Panc1 (cell line): Measurements from ENCODE around the gene VCP. TPM values are rescaled to one million over a fixed set of nuclear protein-coding genes. Genes with fewer than 3 reads are reported as not detected.

Experiments used
- ATAC-seq: fragments of 200-7000 bp; cut with Tn5 transposase; 2 replicates; pipeline ENCODE4 v1.9.1; 2020; ENCODE audit warnings: mild to moderate bottlenecking, moderate library complexity
- BruUV-seq: library from RNA; stranded (reverse); fragments of 400-500 nt; replicated peaks from 2 replicates; lab custom pipeline; 2021; lab: Mats Ljungman, UMichigan
- CTCF ChIA-PET: fragments of 300-600 bp; sonication (Branson Sonifier 250); formaldehyde crosslinking; loops from one replicate; lab custom pipeline; 2022; ENCODE audit warnings: antibody characterized with exemption; lab: Charles Lee
- POLR2A ChIA-PET: fragments of 300-600 bp; sonication (Branson Sonifier 250); formaldehyde crosslinking; loops from one replicate; lab custom pipeline; 2022; ENCODE audit warnings: antibody characterized with exemption; lab: Charles Lee
- DNase-seq: peaks from one replicate; pipeline ENCODE4 v3.0.0-alpha.2; 2010; ENCODE audit warnings: low read depth, low spot score
- H3K27ac ChIP-seq: 2 replicates; pipeline ENCODE4 v1.5.1; 2011; ENCODE audit warnings: mild to moderate bottlenecking, low read length, inconsistent platforms
- H3K27me3 ChIP-seq: fragments of 200-500 bp; sonication (Bioruptor generic); 2 replicates; pipeline ENCODE4 v1.6.0; 2014; ENCODE audit warnings: low read length, inconsistent platforms; ENCODE audit not compliant: control insufficient read depth, insufficient read depth
- H3K36me3 ChIP-seq: fragments of 200-500 bp; sonication (Bioruptor generic); 2 replicates; pipeline ENCODE4 v1.5.1; 2014; ENCODE audit warnings: inconsistent platforms, mild to moderate bottlenecking, low read length, moderate library complexity; ENCODE audit not compliant: control insufficient read depth, insufficient read depth
- H3K4me1 ChIP-seq: 2 replicates; pipeline ENCODE4 v1.5.1; 2011; ENCODE audit warnings: inconsistent platforms, mild to moderate bottlenecking, low read length, moderate library complexity; ENCODE audit not compliant: control insufficient read depth, insufficient read depth
- H3K4me3 ChIP-seq, 2 experiments: 2 replicates each; pipeline ENCODE4 v1.5.1; 2011 to 2012; ENCODE audit warnings: low read depth in 2 of 2, low read length in 2 of 2, mild to moderate bottlenecking in 2 of 2, inconsistent platforms in 1 of 2, moderate library complexity in 1 of 2
- H3K9me3 ChIP-seq: fragments of 200-500 bp; sonication (Bioruptor generic); 2 replicates; pipeline ENCODE4 v1.5.1; 2014; ENCODE audit warnings: low read depth, mild to moderate bottlenecking, inconsistent platforms, low read length, moderate library complexity; ENCODE audit not compliant: control insufficient read depth, insufficient read depth
- CTCF ChIP-seq: fragments of 450-650 bp; IDR thresholded peaks from 2 replicates; pipeline ENCODE4 v1.5.1; 2017; ENCODE audit warnings: mild to moderate bottlenecking
- POLR2AphosphoS5 ChIP-seq: IDR thresholded peaks from 2 replicates; pipeline ENCODE4 v1.6.1; 2012; ENCODE audit warnings: mild to moderate bottlenecking, low read depth, low read length, moderate library complexity
- REST ChIP-seq, 2 experiments: IDR thresholded peaks; 2 replicates each; pipeline ENCODE4 v1.6.1; 2011 to 2012; ENCODE audit warnings: low read depth in 2 of 2, control low read depth in 1 of 2, low read length in 1 of 2, mild to moderate bottlenecking in 1 of 2, moderate library complexity in 1 of 2; ENCODE audit not compliant: insufficient read depth in 1 of 2
- SIN3A ChIP-seq: IDR thresholded peaks from 2 replicates; pipeline ENCODE4 v1.6.1; 2012; ENCODE audit warnings: low read depth, mild to moderate bottlenecking, low read length, moderate library complexity, borderline replicate concordance; ENCODE audit not compliant: insufficient read depth
- TCF7L2 ChIP-seq: IDR thresholded peaks from 2 replicates; pipeline ENCODE4 v1.6.1; 2011; ENCODE audit warnings: mild to moderate bottlenecking, low read depth, low read length, inconsistent platforms
- in situ Hi-C: cut with HindIII; loops from 2 replicates; pipeline ENCODE4 v1.10.0; 2016; ENCODE audit warnings: low sequenced_read_pairs, low pct_unique_long_range_greater_than_20kb
- intact Hi-C: fragments of 100-400 bp; cut with micrococcal nuclease; formaldehyde crosslinking; loops from one replicate; pipeline ENCODE4 v1.10.0; 2022; ENCODE audit not compliant: unreplicated experiment
- total RNA-seq: library from RNA; stranded (reverse); gene quantifications from one replicate; pipeline ENCODE4 v1.2.1, GENCODE V29; 2021; ENCODE audit not compliant: unreplicated experiment

Gene VCP
- total RNA-seq, 1 experiment from 2014 or later: 472 TPM

GRCh38 chr9:35074791-35075190 is 2.4 kb upstream of the VCP start:
- no peaks in the 10 kb centered on the region for H3K9me3 ChIP-seq
- ATAC-seq: no peak
- CTCF ChIA-PET: no interaction called here
- no peak for DNase-seq
- intact Hi-C loops (no loop called here), in situ Hi-C loops (no loop called here)
- POLR2A ChIA-PET: no interaction called here
- H3K4me1 ChIP-seq: peaks cover 19% of the 10 kb centered on the region
- TF ChIP-seq POLR2AphosphoS5 (no peak), TCF7L2 (no peak), SIN3A (no peak), CTCF (no peak)
- BruUV-seq: no TSS peak
- H3K36me3 ChIP-seq: no peaks in the 10 kb centered on the region; the same call in none of the 2 replicates
- no peak overlapping the region for H3K4me3 ChIP-seq
- no peak overlapping the region for H3K27ac ChIP-seq
- H3K27me3 ChIP-seq: no peaks in the 10 kb centered on the region

- Histone ChIP-seq H3K36me3 (no peaks in the 10 kb centered on the region; the same call in none of the 2 replicates), H3K4me3 (no peak overlapping the region), H3K27ac (no peak overlapping the region), H3K9me3 (no peaks in the 10 kb centered on the region), H3K4me1 (peaks cover 25% of the 10 kb centered on the region), H3K27me3 (no peaks in the 10 kb centered on the region)
- ChIA-PET POLR2A (no interaction called here), CTCF (no interaction called here)
- in situ Hi-C loops: no loop called here
- intact Hi-C loops: no loop called here
- TF ChIP-seq REST (IDR thresholded peaks at IDR 0.05; ENCODE audit: insufficient read depth in 1 of 2, low read depth in 2 of 2, low read length in 1 of 2) (no peak), TCF7L2 (no peak), CTCF (no peak), POLR2AphosphoS5 (no peak), SIN3A (no peak)
- no peak for ATAC-seq
- no TSS peak for BruUV-seq
- DNase-seq: no peak
Observed at GRCh38 chr9:35074141-35074540, 1.7 kb upstream of the VCP start.
